Activated CD8-positive, alpha-beta memory T cell treated with anti-CD3 and anti-CD28 coated beads, Interleukin-2, amount 10 ng/mL, durations not matched to agents 7 days and 5 days (primary cell): Measurements from ENCODE around the gene PNPLA2. TPM values are rescaled to one million over a fixed set of nuclear protein-coding genes. Genes with fewer than 3 reads are reported as not detected.
A peak's percentile ranks its signal among the peaks of the same experiment; 100 is the strongest.

ENCODE experiments used
- ATAC-seq: fragments of 150-1000 bp; cut with Tn5 transposase; one replicate; pipeline ENCODE4 v1.10.0; 2021; ENCODE audit warnings: moderate library complexity
- CTCF ChIA-PET: fragments of 350-600 bp; sonication (Branson Sonifier 250); formaldehyde crosslinking; loops from one replicate; lab custom pipeline; 2021; ENCODE audit warnings: antibody characterized with exemption; lab: Charles Lee
- DNase-seq: peaks from one replicate; pipeline ENCODE4 v3.0.0-alpha.2; 2020
- H3K27ac Mint-ChIP-seq: one replicate; pipeline ENCODE4 v1.8.0; 2021; ENCODE audit warnings: mild to moderate bottlenecking, mixed read lengths
- H3K27me3 Mint-ChIP-seq: one replicate; pipeline ENCODE4 v1.8.0; 2021; ENCODE audit warnings: mixed read lengths
- H3K36me3 Mint-ChIP-seq: one replicate; pipeline ENCODE4 v1.8.0; 2021; ENCODE audit warnings: mild to moderate bottlenecking, mixed read lengths
- H3K4me1 Mint-ChIP-seq: one replicate; pipeline ENCODE4 v1.8.0; 2021; ENCODE audit warnings: mixed read lengths
- H3K4me3 Mint-ChIP-seq: one replicate; pipeline ENCODE4 v1.8.0; 2021; ENCODE audit warnings: mild to moderate bottlenecking, moderate library complexity, mixed read lengths
- H3K9me3 Mint-ChIP-seq: one replicate; pipeline ENCODE4 v1.8.0; 2022; ENCODE audit warnings: low read depth, mixed read lengths
- total RNA-seq, 2 experiments: library from RNA; stranded (reverse); gene quantifications; one replicate each; pipeline ENCODE4 v1.2.3, GENCODE V29; 2021

Gene PNPLA2
- total RNA-seq, 2 experiments from 2014 or later: 64.7 to 70.0 TPM

- Mint-ChIP-seq H3K4me1 (peaks cover 33% of the 10 kb centered on the region), H3K27ac (peak within 1 kb of the TSS; percentile 87), H3K4me3 (peak within 1 kb of the TSS; percentile 81), H3K27me3 (no peaks in the 10 kb centered on the region), H3K36me3 (peaks cover 3% of the 10 kb centered on the region), H3K9me3 (no peaks in the 10 kb centered on the region)
- CTCF ChIA-PET: interaction anchor here (0.7 to 2.4 kb wide), 9 partner anchors 9 to 242 kb away, joined by 3 to 10 read pairs (median 4); partner anchors contain the start of genes HRAS and TALDO1
- DNase-seq: peak; percentile 95
- peak; percentile 91 for ATAC-seq
Measured at GRCh38 chr11:777288-778255, 41.1 kb upstream of the PNPLA2 start, which contains the start of gene GATD1. Gene GATD1, minus strand, starts transcription at chr11:777487. Its CDS starts 25 bp downstream, at chr11:777462.

GRCh38 chr11:778976-779954, 39.4 kb upstream of the PNPLA2 start:
- H3K9me3 Mint-ChIP-seq: no peaks in the 10 kb centered on the region
- ATAC-seq (no peak), DNase-seq (no peak)
- H3K4me3 Mint-ChIP-seq: peak overlapping the region; percentile 26
- peaks cover 32% of the 10 kb centered on the region for H3K4me1 Mint-ChIP-seq
- peaks cover 3% of the 10 kb centered on the region for H3K36me3 Mint-ChIP-seq
- no peaks in the 10 kb centered on the region for H3K27me3 Mint-ChIP-seq
- no peak overlapping the region for H3K27ac Mint-ChIP-seq
- CTCF ChIA-PET: no interaction called here

- Mint-ChIP-seq H3K27ac (no peak overlapping the region), H3K9me3 (no peaks in the 10 kb centered on the region), H3K4me1 (peaks cover 26% of the 10 kb centered on the region), H3K27me3 (no peaks in the 10 kb centered on the region), H3K36me3 (peaks cover 5% of the 10 kb centered on the region), H3K4me3 (no peak overlapping the region)
- ATAC-seq (no peak), DNase-seq (no peak)
- CTCF ChIA-PET: no interaction called here
Measured at GRCh38 chr11:779955-780532, 38.7 kb upstream of the PNPLA2 start.

GRCh38 chr11:782264-783174, 36.2 kb upstream of the PNPLA2 start:
- H3K27ac Mint-ChIP-seq: no peak overlapping the region
- CTCF ChIA-PET: interaction anchor here (0.6 kb wide), 1 partner anchor 191 kb away, joined by 3 read pairs; no protein-coding TSS in a partner anchor

GRCh38 chr11:783581-784015, 35.1 kb upstream of the PNPLA2 start:
- CTCF ChIA-PET: interaction anchor here (0.7 kb wide), 1 partner anchor 37 kb away, joined by 3 read pairs; the partner anchor contains the start of gene TALDO1
- Mint-ChIP-seq H3K4me1 (peaks cover 15% of the 10 kb centered on the region), H3K27me3 (no peaks in the 10 kb centered on the region), H3K9me3 (no peaks in the 10 kb centered on the region), H3K4me3 (no peak overlapping the region), H3K36me3 (peaks cover 5% of the 10 kb centered on the region), H3K27ac (no peak overlapping the region)
- DNase-seq: no peak
- ATAC-seq: no peak

More at GRCh38 chr11:782264-783174, 36.2 kb upstream of the PNPLA2 start:
- H3K4me1 Mint-ChIP-seq: peaks cover 13% of the 10 kb centered on the region
- H3K9me3 Mint-ChIP-seq: no peaks in the 10 kb centered on the region
- no peaks in the 10 kb centered on the region for H3K27me3 Mint-ChIP-seq
- peaks cover 5% of the 10 kb centered on the region for H3K36me3 Mint-ChIP-seq
- no peak for ATAC-seq
- no peak overlapping the region for H3K4me3 Mint-ChIP-seq
- no peak for DNase-seq

GRCh38 chr11:786235-787083, 32.3 kb upstream of the PNPLA2 start:
- Mint-ChIP-seq H3K9me3 (no peaks in the 10 kb centered on the region), H3K4me3 (no peak overlapping the region), H3K27me3 (no peaks in the 10 kb centered on the region), H3K4me1 (peaks cover 13% of the 10 kb centered on the region), H3K27ac (no peak overlapping the region), H3K36me3 (peaks cover 2% of the 10 kb centered on the region)
- DNase-seq (no peak), ATAC-seq (no peak)
- CTCF ChIA-PET: interaction anchor here (1.0 kb wide), 1 partner anchor 9 kb away, joined by 3 read pairs; no protein-coding TSS in a partner anchor

- Mint-ChIP-seq H3K4me3 (no peak overlapping the region), H3K36me3 (peaks cover 2% of the 10 kb centered on the region), H3K9me3 (no peaks in the 10 kb centered on the region), H3K4me1 (peaks cover 13% of the 10 kb centered on the region), H3K27me3 (no peaks in the 10 kb centered on the region), H3K27ac (no peak overlapping the region)
- CTCF ChIA-PET: interaction anchor here (1.0 kb wide), 1 partner anchor 10 kb away, joined by 3 read pairs; no protein-coding TSS in a partner anchor
- DNase-seq: no peak
- no peak for ATAC-seq
Measured at GRCh38 chr11:787084-787675, 31.5 kb upstream of the PNPLA2 start.

- Mint-ChIP-seq H3K27me3 (no peaks in the 10 kb centered on the region), H3K36me3 (peaks cover 2% of the 10 kb centered on the region), H3K4me1 (peaks cover 13% of the 10 kb centered on the region), H3K4me3 (no peak overlapping the region), H3K9me3 (no peaks in the 10 kb centered on the region), H3K27ac (no peak overlapping the region)
- ATAC-seq (no peak), DNase-seq (no peak)
- CTCF ChIA-PET: no interaction called here
Measured at GRCh38 chr11:788009-788640, 30.6 kb upstream of the PNPLA2 start.

GRCh38 chr11:788953-789940, 29.5 kb upstream of the PNPLA2 start:
- Mint-ChIP-seq H3K4me3 (peak overlapping the region; percentile 48), H3K36me3 (peaks cover 2% of the 10 kb centered on the region), H3K27ac (no peak overlapping the region), H3K27me3 (no peaks in the 10 kb centered on the region), H3K4me1 (peaks cover 15% of the 10 kb centered on the region), H3K9me3 (no peaks in the 10 kb centered on the region)
- DNase-seq: no peak
- peak; percentile 2 for ATAC-seq
- CTCF ChIA-PET: interaction anchor here (1.0 to 1.2 kb wide), 2 partner anchors 10 to 62 kb away, joined by 4 read pairs; no protein-coding TSS in a partner anchor
